ENCODE results near the gene ZFHX2.

The ZFHX2 gene

DNA sequence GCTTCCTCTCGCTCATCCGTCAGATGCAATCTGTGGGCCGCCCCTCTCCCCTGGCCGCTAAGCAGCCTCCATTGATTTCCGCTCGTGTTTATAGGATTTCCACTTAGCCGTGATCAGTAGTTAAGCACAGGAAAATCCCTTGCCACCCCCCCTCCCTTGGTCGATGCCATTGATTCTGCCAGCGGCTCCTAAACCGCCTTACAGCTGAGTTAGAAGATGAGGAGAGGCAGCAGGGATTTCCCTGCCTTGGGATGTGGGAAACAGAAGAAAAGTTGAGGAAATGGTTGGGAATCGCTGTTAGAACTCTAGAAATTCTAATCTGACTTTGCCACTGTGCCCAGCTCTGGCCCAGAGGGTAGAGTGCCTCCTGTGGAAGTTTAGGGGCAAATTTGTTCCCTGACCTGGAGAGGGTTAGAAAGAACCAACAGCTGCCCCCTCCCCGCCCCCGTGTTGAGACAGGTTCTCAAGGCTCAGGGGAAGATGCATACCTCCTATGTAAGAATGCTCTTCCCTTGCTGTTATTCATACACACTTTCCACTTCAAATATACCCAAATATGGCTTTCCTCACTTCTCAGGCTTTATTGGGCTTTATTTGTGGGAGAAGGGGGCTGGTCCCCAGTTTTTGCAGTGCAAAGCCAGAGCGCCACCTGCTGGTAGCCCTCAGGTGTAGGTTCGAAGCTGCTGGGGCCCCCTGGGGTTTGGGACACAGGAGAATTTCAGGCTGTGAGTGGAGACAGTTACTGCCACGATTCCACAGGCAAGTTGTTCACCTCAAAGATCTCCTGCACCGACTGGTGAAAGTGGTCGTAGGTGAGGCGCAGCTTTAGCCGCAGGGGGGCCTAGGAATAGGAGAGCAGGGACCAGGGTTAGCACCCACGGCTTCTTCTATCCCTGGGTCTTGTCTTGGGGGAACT, 7.7 kb upstream of the ZFHX2 start:
- DNase-seq, result no peak

DNA sequence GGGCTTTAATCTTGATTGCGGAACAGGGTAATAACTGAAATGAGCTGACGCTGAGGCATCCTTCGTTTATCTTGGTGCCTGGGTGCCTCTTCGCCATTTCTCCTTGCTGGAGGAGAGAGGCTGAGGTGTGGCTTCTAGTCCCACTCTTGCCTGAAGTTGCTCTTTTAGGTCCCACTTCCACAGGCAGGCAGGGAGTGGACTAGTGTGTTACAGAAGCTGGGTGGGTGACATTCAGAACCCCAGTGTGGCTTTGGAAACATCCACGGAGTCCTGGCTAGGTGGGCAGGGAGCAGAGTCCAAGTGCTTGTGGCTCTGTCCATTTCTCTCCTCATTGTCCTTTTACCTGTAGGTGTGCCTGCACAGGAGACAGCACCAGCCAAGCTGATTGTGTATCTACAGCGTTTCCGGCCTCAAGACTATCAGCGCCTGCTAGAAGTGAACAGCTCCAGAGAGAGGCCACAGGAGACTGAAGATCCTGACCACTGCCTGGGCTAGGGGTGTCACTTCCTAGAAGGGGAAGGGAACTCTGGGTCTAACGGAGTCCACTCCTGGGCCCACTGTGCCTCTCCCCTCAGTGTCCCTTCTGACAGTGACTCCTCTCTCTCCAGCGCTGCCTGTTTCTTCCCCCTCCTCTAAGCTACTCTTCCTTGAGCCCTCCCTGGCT, 6.9 kb upstream of the ZFHX2 start:
- DNase-seq, result no peak

GRCh38 chr14:23557946-23558345, 6.4 kb upstream of the ZFHX2 start:
- DNase-seq, result no peak

DNA sequence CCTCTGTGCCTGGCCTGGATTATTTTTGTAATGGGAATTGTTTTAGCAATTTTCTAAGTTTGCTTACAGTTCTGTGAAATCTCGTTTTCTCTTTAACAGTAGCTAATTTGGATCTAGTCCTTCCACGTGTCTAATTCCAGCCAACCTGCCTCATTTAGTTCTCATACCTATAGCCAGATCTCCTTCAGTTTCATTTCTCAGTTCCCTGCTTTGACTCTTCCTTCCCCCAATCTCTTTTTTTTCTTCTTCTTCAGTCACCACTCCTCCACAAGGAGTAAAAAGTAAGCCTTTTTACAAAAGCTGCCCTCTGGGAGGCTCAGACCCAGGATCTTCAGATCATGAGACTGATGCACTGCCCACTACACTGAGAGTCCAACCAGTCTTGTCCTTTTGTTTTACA, 6.0 kb upstream of the ZFHX2 start:
- DNase-seq, result no peak

- no peak for DNase-seq
Measured at GRCh38 chr14:23556700-23557440, 5.3 kb upstream of the ZFHX2 start.

DNA sequence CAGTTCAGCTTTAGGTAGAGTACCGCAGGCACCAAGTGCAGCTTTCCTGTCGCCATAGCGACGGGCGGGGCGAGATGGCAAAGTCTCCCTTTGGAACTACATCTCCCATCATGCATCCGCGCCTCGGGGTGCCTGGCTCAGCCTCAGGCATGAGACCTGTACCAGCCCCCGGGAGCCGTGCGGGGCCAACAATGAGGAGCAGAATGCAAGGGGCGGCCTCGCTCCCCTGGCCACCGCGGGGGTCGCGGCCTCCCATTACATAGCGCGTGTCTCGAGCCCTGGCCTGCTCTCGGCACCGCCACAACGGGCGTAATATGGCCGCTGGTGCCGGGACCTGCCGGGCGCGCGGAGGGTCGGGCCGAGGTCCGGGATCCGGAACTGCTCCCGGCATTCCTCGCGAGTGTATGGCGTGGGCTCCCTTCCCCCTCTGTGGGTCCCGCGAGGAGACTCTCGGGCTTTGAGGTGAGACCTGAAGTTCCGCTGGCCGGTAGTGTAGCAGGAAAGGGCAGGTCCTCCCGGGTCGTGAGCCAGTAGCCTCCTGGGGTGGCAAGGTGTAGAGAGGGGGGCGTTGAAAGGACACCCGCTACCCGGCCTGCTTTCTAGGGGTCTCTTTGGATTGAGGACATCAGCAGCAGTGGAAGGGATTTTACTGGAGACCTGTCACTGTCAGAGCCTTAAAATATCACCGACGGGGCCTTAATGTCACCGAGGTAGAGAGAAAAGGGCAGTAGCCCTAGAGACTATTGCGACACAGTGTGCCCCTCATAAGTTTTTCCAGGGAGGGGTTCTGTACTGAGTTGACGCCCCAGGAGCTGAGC, 4.5 kb upstream of the ZFHX2 start, which contains the start of gene THTPA:
TSS of gene THTPA (plus strand) at position 390 of the 818 bp plus-strand sequence. CDS start 487 bp downstream, outside the sequence.
- DNase-seq, result peak; percentile 81

DNA sequence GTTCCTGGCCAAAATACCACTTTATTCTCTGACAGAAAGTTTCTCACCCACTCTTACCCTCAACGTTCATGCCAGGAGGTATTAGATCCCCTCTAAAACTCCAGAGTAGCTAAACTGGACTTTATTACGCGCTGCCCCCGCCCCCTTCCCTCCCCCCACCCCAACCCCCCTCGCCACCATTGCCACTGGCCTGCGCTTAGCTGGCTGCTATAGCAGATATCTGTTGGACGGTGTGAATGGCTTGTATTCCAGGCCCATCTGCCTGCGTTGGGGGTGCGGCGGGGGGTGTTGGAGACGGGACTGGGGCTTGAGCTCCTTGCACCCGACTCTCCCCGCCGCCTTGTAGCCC, 3.9 kb upstream of the ZFHX2 start:
- DNase-seq, result no peak

GRCh38 chr14:23550812-23551265, 726 bp downstream of the ZFHX2 start:
- DNase-seq, result no peak

DNA sequence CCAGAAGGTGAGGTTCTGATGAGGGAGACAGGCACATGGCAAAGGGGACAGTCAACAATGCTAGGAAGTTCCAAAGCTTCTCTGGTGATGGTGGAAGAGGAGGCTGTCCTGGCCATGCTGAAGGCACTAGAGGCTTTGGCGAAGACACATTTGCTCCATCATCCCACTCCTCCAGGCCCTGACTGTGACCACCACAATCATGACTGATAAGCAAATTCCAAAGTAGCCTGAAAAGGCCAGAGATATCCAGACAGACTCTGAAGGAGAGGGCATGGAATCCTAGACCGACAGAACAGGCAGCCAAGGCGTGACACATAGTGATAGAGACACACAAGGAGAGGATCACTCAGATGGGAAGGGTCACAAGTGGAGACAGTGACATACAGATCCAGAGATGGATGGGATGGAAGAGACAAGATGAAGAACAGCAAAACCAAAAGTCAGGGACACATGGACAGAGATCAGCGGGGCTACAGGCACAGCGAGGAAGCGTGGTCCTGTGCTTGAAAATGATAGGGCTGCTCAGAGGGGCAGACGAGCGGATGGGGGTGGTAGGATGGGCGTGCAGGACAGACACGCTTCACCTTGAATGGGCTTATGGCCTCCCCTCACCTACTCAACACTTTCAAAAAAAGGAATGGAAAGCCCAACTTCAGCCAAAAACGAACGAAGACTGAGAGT, 1.3 kb downstream of the ZFHX2 start:
- DNase-seq, result no peak

- DNase-seq, result no peak
Measured at GRCh38 chr14:23548351-23549318, 2.9 kb downstream of the ZFHX2 start.

DNA sequence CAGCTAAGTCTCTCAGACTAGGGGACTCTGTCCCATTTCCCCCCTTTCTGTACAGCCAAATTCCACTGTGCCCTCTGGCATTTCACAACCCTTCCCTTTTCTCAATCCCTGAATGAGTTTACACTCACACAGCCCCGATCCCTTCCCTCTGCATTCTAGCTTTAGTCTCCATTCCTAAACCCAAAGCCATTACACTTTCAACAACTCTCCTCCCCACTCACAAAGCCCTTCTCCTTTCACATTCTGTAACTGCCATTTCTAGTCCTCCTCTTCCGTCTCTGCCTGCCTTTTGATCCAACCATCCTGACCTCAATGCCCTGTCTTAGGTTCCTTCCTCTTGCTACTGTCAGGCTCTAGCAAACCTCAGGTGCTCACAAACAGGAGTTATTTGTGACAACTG, 3.6 kb downstream of the ZFHX2 start:
- DNase-seq, result no peak

GRCh38 chr14:23546450-23547035, 5.0 kb downstream of the ZFHX2 start:
- no peak for DNase-seq

DNA sequence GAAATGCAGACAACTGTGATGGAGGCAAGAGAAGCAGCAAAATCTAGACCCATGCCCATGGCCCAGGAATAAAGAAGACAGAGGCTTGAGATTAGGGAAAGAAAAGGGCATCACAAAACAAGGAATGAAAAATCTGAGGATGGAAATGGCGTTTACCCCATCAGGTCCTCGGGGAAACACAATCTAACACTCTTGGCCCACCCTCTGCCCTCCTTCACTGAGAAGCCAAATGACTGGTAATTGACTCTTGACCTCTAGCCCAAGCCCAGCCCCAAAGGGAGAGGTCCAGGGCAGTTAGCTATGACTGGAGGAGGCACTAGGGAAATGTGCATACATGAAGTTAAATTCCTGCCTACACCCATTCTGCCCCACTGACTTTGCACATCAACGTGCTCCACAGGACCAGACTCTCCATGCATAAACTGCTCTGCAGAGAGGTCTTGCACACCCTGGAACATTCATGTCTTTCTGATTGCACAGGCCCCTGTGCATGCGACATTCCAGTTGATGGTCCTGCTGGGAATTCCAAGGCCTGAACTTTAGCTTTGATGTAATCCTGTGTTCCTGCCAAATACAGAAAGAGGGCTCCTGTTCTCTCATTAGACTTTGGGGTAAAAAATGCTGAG, 5.7 kb downstream of the ZFHX2 start:
- no peak for DNase-seq

GRCh38 chr14:23544511-23545447, 6.8 kb downstream of the ZFHX2 start:
- DNase-seq, result no peak

GRCh38 chr14:23543403-23543802, 8.2 kb downstream of the ZFHX2 start:
- DNase-seq, result no peak

- no peak for DNase-seq
Measured at GRCh38 chr14:23542261-23542660, 9.3 kb downstream of the ZFHX2 start.

GRCh38 chr14:23540141-23540469, 11.5 kb downstream of the ZFHX2 start:
- no peak for DNase-seq

DNA sequence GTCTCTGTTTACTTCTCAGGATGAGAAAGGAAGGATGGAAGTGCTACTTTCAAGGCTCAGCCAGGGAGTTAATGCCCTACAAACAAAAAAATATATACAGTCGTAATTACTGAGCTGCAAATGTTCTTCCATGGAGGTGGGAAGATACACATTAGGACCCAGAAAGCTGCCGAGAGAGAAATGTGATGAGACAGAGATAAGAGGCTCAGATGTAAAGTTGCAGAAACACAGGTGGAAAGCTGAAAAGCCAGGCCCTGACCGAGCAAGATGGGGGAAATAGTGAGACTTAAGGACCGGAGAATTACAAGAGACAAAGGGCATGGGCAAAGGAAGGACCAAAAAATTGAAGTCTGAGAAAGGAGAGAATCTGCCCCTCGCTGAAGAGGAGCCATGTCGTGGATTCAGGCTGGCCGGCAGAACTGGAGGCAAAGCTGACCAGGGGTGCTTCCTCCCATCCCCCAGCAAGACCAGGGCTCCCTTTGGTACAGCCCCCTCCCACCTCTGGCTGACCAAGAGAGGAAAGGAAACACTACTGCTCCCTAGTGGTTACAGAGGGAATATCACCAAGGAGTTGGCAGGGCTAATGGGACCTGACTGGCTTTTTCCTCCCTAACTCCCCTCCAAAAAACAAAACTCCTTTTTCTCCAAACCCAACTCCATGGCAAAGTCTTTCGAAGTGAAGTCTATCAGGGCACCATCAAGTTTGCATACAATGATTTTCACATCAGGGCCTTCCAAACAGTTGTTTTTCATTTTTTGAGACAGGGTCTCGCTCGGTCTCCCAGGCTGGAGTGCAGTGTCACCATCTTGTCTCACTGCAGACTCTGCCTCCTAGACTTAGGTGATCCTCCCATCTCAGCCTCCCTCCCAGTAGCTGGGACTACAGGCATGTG, 12.1 kb downstream of the ZFHX2 start:
- peak; percentile 30 for DNase-seq

Measured in NCI-H446 treated with DMSO at 0.1 percent for 48 hours (cell line).